GM12801 (cell line): ENCODE measurements around the gene ACAP2.

ENCODE experiments used
- TF ChIP-seq, protein P1 (sequence below): IDR thresholded peaks from one replicate; pipeline ENCODE4 v1.5.1; 2011; ENCODE audit warnings: control low read depth; ENCODE audit not compliant: insufficient read length; ENCODE audit errors: extremely low read depth

Gene ACAP2

DNA sequence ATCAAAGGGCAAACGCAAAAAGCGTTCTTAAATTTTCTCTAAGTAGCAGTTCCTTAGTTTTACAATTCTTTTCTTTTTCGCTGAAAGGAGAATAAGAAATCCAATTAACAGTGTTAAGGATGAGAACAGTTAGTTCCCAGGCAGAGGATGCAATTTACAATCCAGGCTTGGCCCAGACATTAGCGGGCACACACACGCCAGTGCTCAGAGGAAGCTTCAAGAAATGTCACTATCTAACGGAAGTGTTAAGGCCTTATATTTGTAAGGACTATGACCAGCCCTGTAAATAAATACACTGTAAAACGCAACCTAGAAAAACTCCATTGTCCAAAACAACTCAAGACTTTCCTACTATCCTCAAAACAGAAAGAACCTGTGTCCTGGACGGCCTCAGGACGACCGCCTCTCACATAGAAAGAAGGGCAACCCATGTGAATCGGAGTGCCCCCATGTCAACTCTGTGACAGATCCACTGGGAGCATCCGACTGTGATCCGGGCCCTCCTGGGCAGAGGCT is 1.3 kb downstream of the ACAP2 start:
- TF ChIP-seq, protein P1, sequence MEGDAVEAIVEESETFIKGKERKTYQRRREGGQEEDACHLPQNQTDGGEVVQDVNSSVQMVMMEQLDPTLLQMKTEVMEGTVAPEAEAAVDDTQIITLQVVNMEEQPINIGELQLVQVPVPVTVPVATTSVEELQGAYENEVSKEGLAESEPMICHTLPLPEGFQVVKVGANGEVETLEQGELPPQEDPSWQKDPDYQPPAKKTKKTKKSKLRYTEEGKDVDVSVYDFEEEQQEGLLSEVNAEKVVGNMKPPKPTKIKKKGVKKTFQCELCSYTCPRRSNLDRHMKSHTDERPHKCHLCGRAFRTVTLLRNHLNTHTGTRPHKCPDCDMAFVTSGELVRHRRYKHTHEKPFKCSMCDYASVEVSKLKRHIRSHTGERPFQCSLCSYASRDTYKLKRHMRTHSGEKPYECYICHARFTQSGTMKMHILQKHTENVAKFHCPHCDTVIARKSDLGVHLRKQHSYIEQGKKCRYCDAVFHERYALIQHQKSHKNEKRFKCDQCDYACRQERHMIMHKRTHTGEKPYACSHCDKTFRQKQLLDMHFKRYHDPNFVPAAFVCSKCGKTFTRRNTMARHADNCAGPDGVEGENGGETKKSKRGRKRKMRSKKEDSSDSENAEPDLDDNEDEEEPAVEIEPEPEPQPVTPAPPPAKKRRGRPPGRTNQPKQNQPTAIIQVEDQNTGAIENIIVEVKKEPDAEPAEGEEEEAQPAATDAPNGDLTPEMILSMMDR: no peak

DNA sequence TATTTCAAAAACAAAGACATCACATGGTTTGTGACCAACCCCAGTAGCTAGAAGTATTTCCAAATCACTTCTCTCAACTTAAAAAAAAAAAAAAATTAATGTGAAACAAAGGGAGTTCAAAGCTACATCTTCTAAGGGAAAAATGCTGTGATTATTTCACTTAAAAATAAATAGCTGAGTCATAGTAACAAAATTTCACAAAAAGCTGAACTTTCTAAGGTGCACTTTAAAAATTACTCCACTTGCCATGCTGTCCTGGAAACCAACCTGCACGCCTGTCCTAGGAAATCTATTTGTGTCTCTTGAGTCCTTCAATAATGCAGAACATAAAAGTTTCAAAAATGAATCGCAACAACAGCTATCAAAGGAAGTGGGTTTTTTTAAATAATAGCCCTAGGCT is 1.8 kb downstream of the ACAP2 start:
- TF ChIP-seq, protein P1: no peak

DNA sequence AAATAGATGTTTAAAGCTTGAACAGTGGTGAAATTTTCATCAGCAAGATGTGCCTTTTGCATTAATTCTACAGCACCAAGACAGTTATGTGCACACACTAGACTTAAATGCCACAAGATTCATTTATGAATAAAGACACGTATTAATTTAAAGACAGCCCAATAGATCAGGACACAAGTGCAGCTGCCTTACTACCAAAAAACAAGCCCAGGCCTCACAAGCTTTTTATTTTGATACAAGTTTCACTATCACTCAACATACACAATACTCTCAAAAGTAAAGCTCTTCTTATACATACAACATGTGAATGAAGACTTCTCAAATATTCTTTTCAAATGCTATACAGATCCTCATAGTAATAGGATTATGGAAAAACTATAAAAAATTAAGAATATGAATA is 2.4 kb downstream of the ACAP2 start:
- TF ChIP-seq, protein P1: no peak

GRCh38 chr3:195438371-195438770 is 4.4 kb downstream of the ACAP2 start:
- TF ChIP-seq, protein P1: no peak

DNA sequence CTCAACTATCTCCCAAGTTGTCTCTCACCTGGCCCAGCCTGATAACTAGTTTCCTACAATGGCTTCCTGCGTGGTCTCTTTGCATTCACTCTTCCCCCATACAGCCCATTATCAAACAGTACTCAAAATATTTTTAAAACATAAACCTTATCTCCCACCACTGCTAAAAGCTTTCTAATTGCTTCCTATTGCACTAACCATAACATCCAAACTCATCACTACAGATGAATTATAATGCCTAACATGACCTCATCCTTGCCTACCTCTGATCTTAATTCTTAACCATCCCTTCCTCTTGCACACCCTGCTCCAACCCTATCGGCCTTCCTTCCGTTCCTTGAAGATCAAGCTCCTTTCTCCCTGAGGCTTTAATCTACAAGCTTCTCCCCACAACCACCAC is 17.0 kb downstream of the ACAP2 start:
- TF ChIP-seq, protein P1: no peak

- TF ChIP-seq, protein P1: no peak
Observed at GRCh38 chr3:195423818-195424217, 19.0 kb downstream of the ACAP2 start.

- TF ChIP-seq, protein P1: no peak
Observed at GRCh38 chr3:195421400-195421799, 21.4 kb downstream of the ACAP2 start.
